Endothelial cell of umbilical vein (primary cell): ENCODE data around the gene RAP1GDS1. TPM values are rescaled to one million over a fixed set of nuclear protein-coding genes. Genes with fewer than 3 reads are reported as not detected.

Experiments
- BruUV-seq: library from RNA; stranded (reverse); fragments of 400-500 nt; replicated peaks from 2 replicates; lab custom pipeline; 2021; lab: Mats Ljungman, UMichigan
- CTCF ChIA-PET: fragments of 300-600, 350-600 bp; sonication (Branson Sonifier 250); formaldehyde crosslinking; loops from one replicate; lab custom pipeline; 2021; ENCODE audit warnings: antibody characterized with exemption, inconsistent platforms; lab: Charles Lee
- POLR2A ChIA-PET: fragments of 300-600, 350-600 bp; sonication (Branson Sonifier 250); formaldehyde crosslinking; loops from one replicate; lab custom pipeline; 2021; ENCODE audit warnings: antibody characterized with exemption, inconsistent platforms; lab: Charles Lee
- DNase-seq: peaks from one replicate; pipeline ENCODE4 v3.0.0-alpha.2; 2011; ENCODE audit warnings: low read depth, low spot score
- FAIRE-seq: peaks from 2 replicates; lab custom pipeline; 2011; peaks lifted over from hg19 to GRCh38; lab: Jason Lieb, UNC
- H2AFZ ChIP-seq: 2 replicates; pipeline ENCODE4 v1.6.0; 2012; ENCODE audit warnings: low read depth, low read length, control low read depth, inconsistent platforms
- H3K27ac ChIP-seq: 2 replicates; pipeline ENCODE4 v1.5.1; 2011; ENCODE audit warnings: low read depth, mild to moderate bottlenecking, control low read depth, low read length, moderate library complexity; ENCODE audit not compliant: insufficient read depth
- H3K27me3 ChIP-seq, 2 experiments: 2 replicates each; pipeline versions ENCODE4 v1.6.0 to v1.6.1; 2011; ENCODE audit warnings: low read length in 2 of 2, mixed read lengths in 1 of 2; ENCODE audit not compliant: control insufficient read depth in 2 of 2, insufficient read depth in 2 of 2
- H3K36me3 ChIP-seq, 2 experiments: 2 replicates in 1 of 2; 3 replicates in 1 of 2; pipeline ENCODE4 v1.5.1; 2011; ENCODE audit warnings: low read length in 2 of 2, mild to moderate bottlenecking in 1 of 2, moderate library complexity in 1 of 2; ENCODE audit not compliant: control insufficient read depth in 2 of 2, insufficient read depth in 2 of 2; ENCODE audit errors: extremely low read depth in 1 of 2
- H3K4me1 ChIP-seq: 3 replicates; pipeline ENCODE4 v1.5.1; 2011; ENCODE audit warnings: mild to moderate bottlenecking, low read length; ENCODE audit not compliant: control insufficient read depth, insufficient read depth; ENCODE audit errors: extremely low read depth
- H3K4me2 ChIP-seq: 2 replicates; pipeline ENCODE4 v1.6.1; 2011; ENCODE audit warnings: low read length, control low read depth, mixed read lengths; ENCODE audit not compliant: insufficient read depth
- H3K4me3 ChIP-seq, 3 experiments: fragments of 200-600 bp in 1 of 3; sonication (generic), shearing (Covaris generic) in 1 of 3; replicated peaks in 1 of 3; 2 replicates each; pipeline ENCODE4 v1.5.1; 2011 to 2016; ENCODE audit warnings: control low read depth in 3 of 3, low read length in 3 of 3, mild to moderate bottlenecking in 2 of 3, inconsistent platforms in 1 of 3, low read depth in 1 of 3, moderate library complexity in 1 of 3; ENCODE audit not compliant: insufficient read depth in 1 of 3
- H3K79me2 ChIP-seq: 2 replicates; pipeline ENCODE4 v1.6.0; 2012; ENCODE audit warnings: low read length, inconsistent platforms; ENCODE audit not compliant: control insufficient read depth, insufficient read depth
- H3K9ac ChIP-seq: replicated peaks from 2 replicates; pipeline ENCODE3; 2011; ENCODE audit warnings: low read length, control low read depth; ENCODE audit not compliant: insufficient read depth; ENCODE audit errors: extremely low read depth
- H3K9me1 ChIP-seq: replicated peaks from 3 replicates; pipeline ENCODE4 v1.6.0; 2011; ENCODE audit warnings: mild to moderate bottlenecking, low read length; ENCODE audit not compliant: control insufficient read depth, insufficient read depth; ENCODE audit errors: extremely low read depth
- H3K9me3 ChIP-seq: replicated peaks from 2 replicates; pipeline ENCODE4 v1.5.1; 2012; ENCODE audit warnings: low read length, inconsistent platforms; ENCODE audit not compliant: control insufficient read depth, insufficient read depth
- H4K20me1 ChIP-seq: replicated peaks from 2 replicates; pipeline ENCODE3; 2011; ENCODE audit warnings: mild to moderate bottlenecking, low read length; ENCODE audit not compliant: control insufficient read depth, insufficient read depth; ENCODE audit errors: extremely low read depth
- EZH2 ChIP-seq: IDR thresholded peaks from 2 replicates; pipeline ENCODE4 v1.6.1; 2012; ENCODE audit warnings: borderline replicate concordance, low read depth, mild to moderate bottlenecking, moderate library complexity, low read length, inconsistent platforms; ENCODE audit not compliant: severe bottlenecking
- FOS ChIP-seq: IDR thresholded peaks from 2 replicates; pipeline ENCODE4 v1.6.1; 2011; ENCODE audit warnings: mild to moderate bottlenecking, low read length, moderate library complexity, borderline replicate concordance; ENCODE audit not compliant: insufficient read depth
- GATA2 ChIP-seq: IDR thresholded peaks from 2 replicates; pipeline ENCODE4 v1.7.0; 2011; ENCODE audit warnings: low read depth, mild to moderate bottlenecking, moderate library complexity, mixed read lengths, low read length; ENCODE audit not compliant: insufficient read length, insufficient read depth
- JUN ChIP-seq: IDR thresholded peaks from 2 replicates; pipeline ENCODE4 v1.6.1; 2011; ENCODE audit warnings: borderline replicate concordance, low read depth; ENCODE audit not compliant: insufficient read length, insufficient read depth
- MYC ChIP-seq: IDR thresholded peaks from one replicate; pipeline ENCODE4 v1.6.1; 2011; ENCODE audit warnings: mild to moderate bottlenecking, low read depth, low read length
- POLR2A ChIP-seq: IDR thresholded peaks from 2 replicates; pipeline ENCODE4 v1.6.1; 2012; ENCODE audit warnings: low read depth, mild to moderate bottlenecking, control low read depth, low read length
- POLR2AphosphoS5 ChIP-seq: IDR thresholded peaks from 2 replicates; pipeline ENCODE4 v1.6.1; 2012; ENCODE audit warnings: low read depth, mild to moderate bottlenecking, control low read depth, low read length, moderate library complexity; ENCODE audit not compliant: insufficient read depth
- dilution Hi-C: fragments of 300-500 bp; cut with MboI; formaldehyde crosslinking; loops from one replicate; pipeline ENCODE4 v1.15.0; 2019; ENCODE audit warnings: low sequenced_read_pairs; ENCODE audit not compliant: extremely low pct_ligation_motif_present
- intact Hi-C: fragments of 100-400 bp; cut with micrococcal nuclease; formaldehyde crosslinking; loops from one replicate; pipeline ENCODE4 v1.10.0; 2022
- polyA plus RNA-seq, 4 experiments: library from polyadenylated mRNA; depleted of rRNA in 3 of 4; stranded (reverse) in 3 of 4; unstranded in 1 of 4; fragments of >200 nt; gene quantifications; 2 replicates each; pipeline versions ENCODE4 v1.2.1 to v1.2.3, GENCODE V29; 2011 to 2012; ENCODE audit warnings: missing spikeins in 1 of 4
- total RNA-seq: library from RNA; stranded (reverse); gene quantifications from 2 replicates; pipeline ENCODE4 v1.2.3, GENCODE V29; 2021
- TF ChIP-seq, protein P1 (sequence below), 2 donors: IDR thresholded peaks; 1 replicate in 1 of 2; 2 replicates in 1 of 2; pipeline ENCODE4 v1.5.1; 2011; ENCODE audit warnings: low read length in 2 of 2, mild to moderate bottlenecking in 2 of 2, moderate library complexity in 2 of 2, control low read depth in 1 of 2, inconsistent platforms in 1 of 2, low read depth in 1 of 2; ENCODE audit not compliant: insufficient read depth in 1 of 2; ENCODE audit errors: extremely low read depth in 1 of 2
- TF ChIP-seq, protein P2 (sequence below): IDR thresholded peaks from 2 replicates; pipeline ENCODE4 v1.6.1; 2011; ENCODE audit not compliant: insufficient read depth, insufficient read length

Gene RAP1GDS1
- total and polyA plus RNA-seq, 2 donors (not counting 3 experiments of a cell fraction or from before 2014, with no cell fraction given) = 17.6 to 52.8 TPM

DNA sequence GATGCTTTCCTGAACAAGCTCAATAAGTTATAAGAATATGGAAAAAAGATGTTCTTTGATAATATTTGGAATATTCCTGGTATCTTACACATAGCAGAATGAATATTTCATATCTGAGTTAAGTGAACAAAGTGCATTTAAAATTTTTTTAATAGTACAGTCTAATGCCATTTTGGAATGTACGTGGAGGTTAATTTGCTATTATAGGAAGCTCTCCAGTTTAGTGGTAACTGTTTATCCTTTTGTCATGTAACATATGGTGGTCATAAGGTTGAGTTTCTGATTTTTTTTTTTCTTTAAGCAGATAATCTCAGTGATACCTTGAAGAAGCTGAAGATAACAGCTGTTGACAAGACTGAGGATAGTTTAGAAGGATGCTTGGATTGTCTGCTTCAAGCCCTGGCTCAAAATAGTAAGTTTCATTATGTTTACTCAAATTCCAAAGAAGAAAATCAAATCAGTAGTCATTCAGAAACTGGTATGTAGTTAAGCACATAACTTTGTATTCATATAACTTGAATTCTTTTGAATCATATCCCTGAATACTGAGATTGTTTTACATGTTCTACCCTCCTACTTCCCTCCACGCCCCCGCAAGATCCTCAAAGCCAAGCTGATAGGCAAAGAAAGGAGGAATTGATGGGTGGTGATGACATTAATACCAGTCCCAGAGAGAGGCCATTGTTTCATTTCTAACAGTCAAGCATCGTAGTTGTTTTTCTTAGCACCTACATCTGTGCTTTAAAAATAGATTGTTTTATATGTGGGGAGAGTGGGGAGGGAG, 32.1 kb downstream of the RAP1GDS1 start:
- no peak overlapping the region for H3K4me2 ChIP-seq
- H3K9ac ChIP-seq = no peak overlapping the region
- no peak overlapping the region for H3K27ac ChIP-seq
- dilution Hi-C loops (no loop called here), intact Hi-C loops (loop anchor here (2.0 kb wide), 1 partner anchor 18 kb away; no protein-coding TSS in a partner anchor)
- peaks cover 0 to 5% of the 10 kb centered on the region in 2 experiments for H3K36me3 ChIP-seq
- H3K27me3 ChIP-seq = no peaks in the 10 kb centered on the region
- BruUV-seq = no TSS peak
- no peaks in the 10 kb centered on the region for H3K9me3 ChIP-seq
- no peaks in the 10 kb centered on the region for H3K4me1 ChIP-seq
- ChIA-PET CTCF (interaction anchor here (1.0 to 1.5 kb wide), 3 partner anchors 10 to 22 kb away, joined by 3 read pairs; no protein-coding TSS in a partner anchor), POLR2A (no interaction called here)
- peaks cover 5% of the 10 kb centered on the region for H4K20me1 ChIP-seq
- no peak overlapping the region for H3K4me3 ChIP-seq
- no peak for FAIRE-seq
- no peaks in the 10 kb centered on the region for H3K9me1 ChIP-seq
- no peak for DNase-seq
- H3K79me2 ChIP-seq = peaks cover 48% of the 10 kb centered on the region
- no peak overlapping the region for H2AFZ ChIP-seq
- TF ChIP-seq GATA2 (no peak), EZH2 (no peak), FOS (no peak), MYC (no peak), POLR2AphosphoS5 (no peak), JUN (no peak), POLR2A (no peak)
- TF ChIP-seq, protein P1, sequence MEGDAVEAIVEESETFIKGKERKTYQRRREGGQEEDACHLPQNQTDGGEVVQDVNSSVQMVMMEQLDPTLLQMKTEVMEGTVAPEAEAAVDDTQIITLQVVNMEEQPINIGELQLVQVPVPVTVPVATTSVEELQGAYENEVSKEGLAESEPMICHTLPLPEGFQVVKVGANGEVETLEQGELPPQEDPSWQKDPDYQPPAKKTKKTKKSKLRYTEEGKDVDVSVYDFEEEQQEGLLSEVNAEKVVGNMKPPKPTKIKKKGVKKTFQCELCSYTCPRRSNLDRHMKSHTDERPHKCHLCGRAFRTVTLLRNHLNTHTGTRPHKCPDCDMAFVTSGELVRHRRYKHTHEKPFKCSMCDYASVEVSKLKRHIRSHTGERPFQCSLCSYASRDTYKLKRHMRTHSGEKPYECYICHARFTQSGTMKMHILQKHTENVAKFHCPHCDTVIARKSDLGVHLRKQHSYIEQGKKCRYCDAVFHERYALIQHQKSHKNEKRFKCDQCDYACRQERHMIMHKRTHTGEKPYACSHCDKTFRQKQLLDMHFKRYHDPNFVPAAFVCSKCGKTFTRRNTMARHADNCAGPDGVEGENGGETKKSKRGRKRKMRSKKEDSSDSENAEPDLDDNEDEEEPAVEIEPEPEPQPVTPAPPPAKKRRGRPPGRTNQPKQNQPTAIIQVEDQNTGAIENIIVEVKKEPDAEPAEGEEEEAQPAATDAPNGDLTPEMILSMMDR (IDR thresholded peaks at IDR 0.05; ENCODE audit: extremely low read depth in 1 of 2, insufficient read depth in 1 of 2, low read depth in 1 of 2, low read length in 2 of 2) = no peak
- TF ChIP-seq, protein P2, sequence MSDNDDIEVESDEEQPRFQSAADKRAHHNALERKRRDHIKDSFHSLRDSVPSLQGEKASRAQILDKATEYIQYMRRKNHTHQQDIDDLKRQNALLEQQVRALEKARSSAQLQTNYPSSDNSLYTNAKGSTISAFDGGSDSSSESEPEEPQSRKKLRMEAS = no peak
